HG03439 (cell line): ENCODE results near the gene SMIM24.

Source experiments
- ATAC-seq: cut with Tn5 transposase; IDR thresholded peaks from one replicate; pipeline ENCODE4 v1.9.1; 2021; ENCODE audit warnings: mild to moderate bottlenecking, moderate library complexity; ENCODE audit not compliant: unreplicated experiment

Gene SMIM24

GRCh38 chr19:3499738-3500428 is 19.6 kb upstream of the SMIM24 start:
- ATAC-seq = peak; percentile 5

GRCh38 chr19:3497757-3498520 is 17.6 kb upstream of the SMIM24 start:
- no peak for ATAC-seq

GRCh38 chr19:3496392-3497273 is 16.3 kb upstream of the SMIM24 start:
- ATAC-seq = no peak

- no peak for ATAC-seq
Observed at GRCh38 chr19:3494559-3494958, 14.2 kb upstream of the SMIM24 start.

GRCh38 chr19:3494051-3494450 is 13.7 kb upstream of the SMIM24 start:
- ATAC-seq = no peak

GRCh38 chr19:3493651-3494050 is 13.3 kb upstream of the SMIM24 start:
- no peak for ATAC-seq

- no peak for ATAC-seq
Observed at GRCh38 chr19:3492919-3493318, 12.6 kb upstream of the SMIM24 start.

- no peak for ATAC-seq
Observed at GRCh38 chr19:3492131-3492839, 12.0 kb upstream of the SMIM24 start.

- no peak for ATAC-seq
Observed at GRCh38 chr19:3491396-3492119, 11.2 kb upstream of the SMIM24 start.

GRCh38 chr19:3483226-3483628 is 2.9 kb upstream of the SMIM24 start, which contains the start of gene SMIM44:
TSS of gene SMIM44 (minus strand) at chr19:3483441. CDS start at chr19:3483403, 38 bp downstream.
- ATAC-seq = no peak

GRCh38 chr19:3482507-3483225 is 2.3 kb upstream of the SMIM24 start:
- ATAC-seq = no peak

- no peak for ATAC-seq
Observed at GRCh38 chr19:3481241-3482090, 1.1 kb upstream of the SMIM24 start.

GRCh38 chr19:3479834-3480215 is 500 bp downstream of the SMIM24 start:
- no peak for ATAC-seq

GRCh38 chr19:3479177-3479833 is 1.0 kb downstream of the SMIM24 start:
- ATAC-seq = no peak

- ATAC-seq = no peak
Observed at GRCh38 chr19:3478409-3479176, 1.7 kb downstream of the SMIM24 start.

GRCh38 chr19:3477951-3478350 is 2.4 kb downstream of the SMIM24 start:
- ATAC-seq = no peak

GRCh38 chr19:3477506-3477905 is 2.8 kb downstream of the SMIM24 start:
- ATAC-seq = no peak
